Measurements from ENCODE around the gene FABP1. TPM values are rescaled to one million over a fixed set of nuclear protein-coding genes. Genes with fewer than 3 reads are reported as not detected.

The FABP1 gene
- total RNA-seq, 4 donors from 2014 or later = 0.88 to 1.8 TPM; not detected in 2

DNA sequence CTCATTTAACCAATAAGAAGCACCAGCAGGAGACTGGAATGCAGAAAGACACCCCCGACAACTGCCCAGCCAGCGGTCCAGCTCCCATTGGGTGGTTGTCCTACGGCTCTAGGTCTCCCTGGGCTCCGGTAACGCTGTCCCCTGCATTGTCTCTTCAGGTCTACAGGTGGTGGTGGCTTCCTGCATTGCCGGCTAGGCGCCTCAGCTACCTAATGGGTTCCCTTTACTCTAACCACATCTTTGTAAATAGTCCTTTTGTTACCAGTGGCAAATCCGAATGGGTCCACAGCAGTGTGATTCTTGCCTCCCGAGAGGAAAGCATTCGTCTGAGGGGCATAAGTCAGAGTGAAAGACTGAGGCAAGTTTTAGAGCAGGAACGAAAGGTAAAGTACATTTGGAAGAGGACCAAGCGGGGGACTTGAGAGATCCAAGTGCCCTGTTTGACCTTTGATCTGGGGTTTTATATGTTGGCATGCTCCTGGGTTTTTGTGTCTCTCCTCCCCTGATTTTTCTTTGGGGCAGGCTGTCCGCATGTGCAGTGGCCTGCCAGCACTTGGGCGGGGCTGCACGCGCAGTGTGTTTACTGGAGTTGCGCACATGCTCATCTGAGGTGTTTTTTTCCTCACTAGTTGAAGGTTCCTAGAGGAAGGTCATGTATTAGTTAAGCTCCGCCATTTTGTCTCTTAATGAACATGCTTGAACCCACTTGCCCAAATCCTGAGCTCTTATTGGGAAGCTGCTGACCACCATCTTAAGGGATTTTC, 11.0 kb downstream of the FABP1 start:
- Histone ChIP-seq H3K4me3 (no peak overlapping the region), H3K4me1 (no peaks in the 10 kb centered on the region), H3K27ac (no peak overlapping the region), H3K36me3 (no peaks in the 10 kb centered on the region), H3K27me3 (no peaks in the 10 kb centered on the region), H3K9me3 (no peaks in the 10 kb centered on the region)
- intact Hi-C loops (cut with DNase I; ENCODE audit: low total_unique reads) = no loop called here
- TF ChIP-seq CTCF (IDR thresholded peaks at IDR 0.05) = no peak
- TF ChIP-seq POLR2A (IDR thresholded peaks at IDR 0.05) = no peak
- no peak for DNase-seq

DNA sequence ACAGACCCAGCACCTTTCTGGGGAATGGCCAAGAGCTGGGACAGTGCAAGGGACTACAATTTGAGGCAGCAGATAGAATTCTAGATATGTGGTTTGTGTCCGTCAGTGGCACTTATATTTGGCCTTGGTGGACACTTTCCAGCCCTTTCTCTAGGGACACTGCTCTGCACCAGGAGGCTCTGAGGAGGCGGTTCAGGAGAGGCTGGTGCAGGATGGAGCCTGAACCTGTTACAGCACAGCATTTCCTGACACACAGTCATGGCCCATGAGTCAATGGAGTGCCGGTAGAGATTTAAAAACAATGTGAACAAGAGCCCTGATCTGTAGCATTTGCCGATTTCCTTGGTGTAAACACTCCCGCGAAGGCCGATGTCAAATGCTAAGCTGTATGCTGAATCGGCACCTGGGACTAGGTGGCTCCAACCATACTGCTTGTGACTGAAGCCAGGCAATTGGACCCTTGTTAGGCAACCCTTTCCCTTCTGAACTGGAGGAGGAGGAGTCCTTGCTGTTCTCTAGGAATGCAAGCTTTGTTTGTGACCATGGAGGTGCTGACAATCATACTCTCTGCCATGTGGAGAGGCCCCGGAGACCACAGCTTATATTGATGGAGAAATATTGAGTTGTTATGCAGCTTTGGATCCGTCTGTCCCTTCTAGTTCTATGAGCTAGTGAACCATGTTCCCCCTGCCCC, 11.9 kb downstream of the FABP1 start:
- Histone ChIP-seq H3K36me3 (no peaks in the 10 kb centered on the region), H3K9me3 (no peaks in the 10 kb centered on the region), H3K27ac (no peak overlapping the region), H3K4me1 (no peaks in the 10 kb centered on the region), H3K4me3 (no peak overlapping the region), H3K27me3 (no peaks in the 10 kb centered on the region)
- TF ChIP-seq POLR2A (IDR thresholded peaks at IDR 0.05) (no peak), CTCF (IDR thresholded peaks at IDR 0.05) (no peak)
- no peak for DNase-seq
- intact Hi-C loops (cut with DNase I; ENCODE audit: low total_unique reads) = no loop called here

DNA sequence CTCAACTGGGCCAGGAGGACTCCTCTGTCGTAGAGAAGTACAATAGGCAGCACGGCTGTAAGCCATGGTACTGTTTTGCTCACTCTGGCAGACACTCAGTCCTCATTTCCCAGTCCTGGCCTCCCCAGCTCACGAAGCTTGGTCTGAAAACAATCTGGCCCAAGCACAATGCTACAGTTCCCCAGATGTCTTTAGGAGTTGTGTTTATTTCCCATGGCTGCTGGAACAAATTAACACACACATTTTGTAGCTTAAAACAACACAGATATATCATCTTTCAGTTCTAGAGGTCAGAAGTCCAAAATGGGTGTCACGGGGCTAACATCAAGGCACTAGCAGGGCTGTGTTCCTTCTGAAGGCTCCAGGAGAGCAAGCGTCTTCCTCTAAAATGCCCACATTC, 13.0 kb downstream of the FABP1 start:
- H3K27ac ChIP-seq = no peak overlapping the region
- intact Hi-C loops (cut with DNase I; ENCODE audit: low total_unique reads) = no loop called here
- H3K36me3 ChIP-seq = no peaks in the 10 kb centered on the region
- no peak for DNase-seq
- H3K27me3 ChIP-seq = no peaks in the 10 kb centered on the region
- H3K9me3 ChIP-seq = no peaks in the 10 kb centered on the region
- no peak overlapping the region for H3K4me3 ChIP-seq
- H3K4me1 ChIP-seq = no peaks in the 10 kb centered on the region
- TF ChIP-seq POLR2A (IDR thresholded peaks at IDR 0.05) (no peak), CTCF (IDR thresholded peaks at IDR 0.05) (no peak)

- H3K9me3 ChIP-seq = no peaks in the 10 kb centered on the region
- no peak overlapping the region for H3K27ac ChIP-seq
- intact Hi-C loops (cut with DNase I; ENCODE audit: low total_unique reads) = no loop called here
- no peak for TF ChIP-seq POLR2A (IDR thresholded peaks at IDR 0.05)
- no peak for TF ChIP-seq CTCF (IDR thresholded peaks at IDR 0.05)
- H3K27me3 ChIP-seq = no peaks in the 10 kb centered on the region
- no peaks in the 10 kb centered on the region for H3K4me1 ChIP-seq
- DNase-seq = no peak
- H3K36me3 ChIP-seq = no peaks in the 10 kb centered on the region
- no peak overlapping the region for H3K4me3 ChIP-seq
These were observed 14.8 kb downstream of the FABP1 start for GRCh38 chr2:88113069-88113468.

GRCh38 chr2:88110830-88111229, 17.0 kb downstream of the FABP1 start:
- H3K36me3 ChIP-seq = no peaks in the 10 kb centered on the region
- no peaks in the 10 kb centered on the region for H3K27me3 ChIP-seq
- TF ChIP-seq POLR2A (IDR thresholded peaks at IDR 0.05) = no peak
- no peak for DNase-seq
- intact Hi-C loops (cut with DNase I; ENCODE audit: low total_unique reads) = no loop called here
- H3K9me3 ChIP-seq = no peaks in the 10 kb centered on the region
- no peak overlapping the region for H3K4me3 ChIP-seq
- H3K4me1 ChIP-seq = no peaks in the 10 kb centered on the region
- no peak overlapping the region for H3K27ac ChIP-seq

Data from uterus (tissue), 4 donors.